Heart right ventricle (tissue), 16 donors: ENCODE measurements around the gene FBXW12. TPM values are rescaled to one million over a fixed set of nuclear protein-coding genes. Genes with fewer than 3 reads are reported as not detected.

Experiments used
- ATAC-seq, 8 donors: fragments of 200-7000 bp; cut with Tn5 transposase; one replicate each; pipeline ENCODE4 v1.9.1; 2020; ENCODE audit warnings: mild to moderate bottlenecking in 8 of 8, moderate library complexity in 8 of 8, moderate number of reproducible peaks in 1 of 8
- DNase-seq, 2 donors: peaks; one replicate each; pipeline ENCODE4 v3.0.0-alpha.2; 2020
- H3K27ac ChIP-seq, 10 donors: fragments of 200-600 bp; sonication (generic) in 2 of 10; one replicate each; pipeline versions ENCODE4 v1.5.0 to v1.8.0; 2020 to 2022; ENCODE audit warnings: mild to moderate bottlenecking in 3 of 10
- H3K27me3 ChIP-seq, 7 donors: fragments of 200-600 bp; one replicate each; pipeline ENCODE4 v1.8.0; 2021 to 2022; ENCODE audit warnings: mild to moderate bottlenecking in 2 of 7
- H3K36me3 ChIP-seq, 9 donors: fragments of 200-600 bp; sonication (generic) in 1 of 9; one replicate each; pipeline versions ENCODE4 v1.5.0 to v1.8.0; 2020 to 2022; ENCODE audit warnings: mild to moderate bottlenecking in 2 of 9
- H3K4me1 ChIP-seq, 9 donors: fragments of 200-600 bp; sonication (generic) in 1 of 9; one replicate each; pipeline versions ENCODE4 v1.5.0 to v1.8.0; 2020 to 2022; ENCODE audit warnings: mild to moderate bottlenecking in 4 of 9
- H3K4me3 ChIP-seq, 10 donors: fragments of 200-600 bp; sonication (generic) in 2 of 10; one replicate each; pipeline versions ENCODE4 v1.5.0 to v1.8.0; 2020 to 2022; ENCODE audit warnings: mild to moderate bottlenecking in 7 of 10, moderate library complexity in 2 of 10
- H3K9me3 ChIP-seq, 11 donors: fragments of 200-600 bp in 10 of 11; sonication (generic) in 2 of 11; one replicate each; pipeline versions ENCODE4 v1.5.0 to v1.8.0; 2013 to 2022; ENCODE audit warnings: mild to moderate bottlenecking in 2 of 11, control low read depth in 1 of 11, moderate library complexity in 1 of 11
- WGBS, 2 donors: extraction: QIAGEN DNeasy Blood & Tissue Kit; methylation state at CpG; one replicate each; pipeline ENCODE4 v1.1.7; 2013; ENCODE audit warnings: inconsistent platforms in 1 of 2; 5-methylcytosine and 5-hydroxymethylcytosine counted together
- intact Hi-C, 10 donors: fragments of 100-400 bp; cut with DNase I; formaldehyde crosslinking; loops; one replicate each; pipeline versions ENCODE4 v1.11.1 to v1.14.2; 2022
- polyA plus RNA-seq, 2 donors: library from polyadenylated mRNA; stranded (reverse); fragments of 200-250 nt; gene quantifications; one replicate each; pipeline ENCODE4 v1.2.3, GENCODE V29; 2013
- total RNA-seq, 10 donors: library from RNA; stranded (reverse); fragmentation: NEBNext Ultra II Directional in 3 of 10; extraction: Animal tissue kit (Norgen Biotek cat#: 25700) in 3 of 10; gene quantifications; one replicate each; pipeline versions ENCODE4 v1.2.1 to v1.2.4, GENCODE V29; 2021 to 2023
- TF ChIP-seq, protein P1 (sequence below), 9 donors: fragments of 200-600 bp; sonication (generic) in 2 of 9; IDR thresholded peaks; one replicate each; pipeline versions ENCODE4 v1.5.0 to v1.8.0; 2021 to 2022; ENCODE audit warnings: antibody characterized with exemption in 9 of 9, mild to moderate bottlenecking in 5 of 9, moderate library complexity in 1 of 9
- donor health status: Arrhythmogenic right ventricular cardiomyopathy.
- donor health status: ischemic (EF 13 %, LVEDD 7.1; RV severe dilation, severe dysfunction).
- donor health status: healthy with polysubstance abuse.
- donor health status: DM: no; HTN: yes; CAD: no.
- donor health status: DM: no; HTN: no; CAD: no.
- donor health status: ischemic (EF 25% LVEDD 6.9; RV normal size, moderate dysfunction).
- donor health status: ischemic (EF 25% LVEDD 5.7; RV mildly dilated, moderate dysfunction).
- donor health status: healthy.
- donor health status: DM: yes; HTN: yes; CAD: no.
- donor health status: Ischemic cardiomyopathy.
- donor health status: ischemic (EF 35%, LVEDD 5.7; RV mildly dilated, moderate dysfunction).
- donor health status: nonischemic (EF 11% LVEDD 7.7; RV severe dilation, severe dysfunction).
- donor health status: DM: yes; HTN: yes; CAD: no.
- donor health status: PGD.
- donor health status: ischemic (EF 29% LVEDD 5.4; RV normal size, mild dysfunction).
- donor health status: nonischemic (EF 23%, LVEDD 6.1; RV moderate dilation, normal function).

FBXW12 gene
- total and polyA plus RNA-seq, 12 donors = 0.28 to 0.29 TPM; not detected in 10

DNA sequence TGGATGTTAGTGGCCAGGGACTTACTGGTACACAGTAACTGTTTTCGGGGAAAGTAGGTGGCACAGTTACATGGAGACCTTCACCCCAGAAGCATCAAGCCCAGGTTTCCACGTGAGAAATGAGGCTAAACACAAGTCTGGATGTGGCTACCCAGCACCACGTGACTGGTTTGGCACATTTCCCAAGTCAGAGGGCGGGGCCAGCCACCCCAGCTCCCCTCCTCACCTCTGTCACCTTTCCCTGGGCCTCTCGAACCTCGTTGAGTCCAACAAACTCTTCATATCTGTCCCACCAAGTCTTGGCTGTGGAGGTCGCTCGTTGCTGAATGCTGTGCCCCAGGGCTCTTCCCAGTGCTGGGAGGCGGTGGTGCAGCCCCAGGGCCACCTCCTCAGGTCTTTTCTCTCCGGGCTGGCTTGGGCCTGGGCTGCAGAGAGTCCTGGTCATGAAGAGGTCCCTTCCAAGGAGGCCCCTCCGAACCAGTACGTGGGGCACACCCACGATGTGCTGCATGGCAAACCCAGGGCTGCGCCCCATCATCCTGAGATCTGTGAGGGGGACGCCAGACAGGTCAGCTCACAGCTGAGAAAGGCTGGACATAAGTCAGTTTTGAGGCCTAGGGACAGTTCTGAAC lies 62.7 kb downstream of the FBXW12 start:
- Histone ChIP-seq H3K9me3 (no peaks in the 10 kb centered on the region), H3K36me3 (peaks cover 0 to 32% (median 10%) of the 10 kb centered on the region in 9 donors), H3K4me3 (no peak overlapping the region), H3K27ac (peak overlapping the region in 1 of 10 donors; percentile 6), H3K4me1 (peaks cover 5 to 32% (median 17%) of the 10 kb centered on the region in 9 donors), H3K27me3 (no peaks in the 10 kb centered on the region)
- DNase-seq (no peak), ATAC-seq (no peak)
- intact Hi-C loops = loop anchor here in 8 of 10 donors (2.0 to 10.0 kb wide), 7 partner anchors 32 to 240 kb away; no protein-coding TSS in a partner anchor
- TF ChIP-seq, protein P1, sequence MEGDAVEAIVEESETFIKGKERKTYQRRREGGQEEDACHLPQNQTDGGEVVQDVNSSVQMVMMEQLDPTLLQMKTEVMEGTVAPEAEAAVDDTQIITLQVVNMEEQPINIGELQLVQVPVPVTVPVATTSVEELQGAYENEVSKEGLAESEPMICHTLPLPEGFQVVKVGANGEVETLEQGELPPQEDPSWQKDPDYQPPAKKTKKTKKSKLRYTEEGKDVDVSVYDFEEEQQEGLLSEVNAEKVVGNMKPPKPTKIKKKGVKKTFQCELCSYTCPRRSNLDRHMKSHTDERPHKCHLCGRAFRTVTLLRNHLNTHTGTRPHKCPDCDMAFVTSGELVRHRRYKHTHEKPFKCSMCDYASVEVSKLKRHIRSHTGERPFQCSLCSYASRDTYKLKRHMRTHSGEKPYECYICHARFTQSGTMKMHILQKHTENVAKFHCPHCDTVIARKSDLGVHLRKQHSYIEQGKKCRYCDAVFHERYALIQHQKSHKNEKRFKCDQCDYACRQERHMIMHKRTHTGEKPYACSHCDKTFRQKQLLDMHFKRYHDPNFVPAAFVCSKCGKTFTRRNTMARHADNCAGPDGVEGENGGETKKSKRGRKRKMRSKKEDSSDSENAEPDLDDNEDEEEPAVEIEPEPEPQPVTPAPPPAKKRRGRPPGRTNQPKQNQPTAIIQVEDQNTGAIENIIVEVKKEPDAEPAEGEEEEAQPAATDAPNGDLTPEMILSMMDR (IDR thresholded peaks at IDR 0.05) = no peak
- 68 to 70% methylated on average over 15 of the region's 15 CpGs for WGBS, 2 donors

DNA sequence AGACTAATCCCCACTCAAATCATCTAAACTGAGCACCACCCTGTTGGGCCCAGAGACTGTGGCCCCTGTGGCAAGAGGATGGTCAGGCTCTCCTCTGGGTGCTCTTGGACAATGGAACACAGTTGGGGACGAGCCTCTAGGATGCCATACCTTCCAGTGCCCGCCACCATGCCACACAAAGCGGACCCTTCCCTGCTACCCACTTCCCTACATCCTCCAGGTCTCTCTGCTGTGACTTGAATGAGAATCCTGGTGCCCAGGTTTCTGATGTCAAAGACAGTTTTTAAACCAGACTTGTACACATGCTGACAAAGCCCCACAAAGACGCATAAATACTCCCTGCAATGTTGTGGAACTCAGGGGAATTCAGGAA lies 63.2 kb downstream of the FBXW12 start:
- Histone ChIP-seq H3K27ac (no peak overlapping the region), H3K4me1 (peaks cover under 1 to 26% (median 13%) of the 10 kb centered on the region in 9 donors), H3K27me3 (no peaks in the 10 kb centered on the region), H3K36me3 (peaks cover 0 to 32% (median 10%) of the 10 kb centered on the region in 9 donors), H3K9me3 (no peaks in the 10 kb centered on the region), H3K4me3 (no peak overlapping the region)
- no peak for ATAC-seq
- intact Hi-C loops = loop anchor here in 7 of 10 donors (2.0 to 10.0 kb wide), 7 partner anchors 32 to 240 kb away; no protein-coding TSS in a partner anchor
- no peak for DNase-seq
- WGBS, 2 donors = 88 to 92% methylated on average over 4 of the region's 4 CpGs
- TF ChIP-seq, protein P1 (IDR thresholded peaks at IDR 0.05) = no peak

DNA sequence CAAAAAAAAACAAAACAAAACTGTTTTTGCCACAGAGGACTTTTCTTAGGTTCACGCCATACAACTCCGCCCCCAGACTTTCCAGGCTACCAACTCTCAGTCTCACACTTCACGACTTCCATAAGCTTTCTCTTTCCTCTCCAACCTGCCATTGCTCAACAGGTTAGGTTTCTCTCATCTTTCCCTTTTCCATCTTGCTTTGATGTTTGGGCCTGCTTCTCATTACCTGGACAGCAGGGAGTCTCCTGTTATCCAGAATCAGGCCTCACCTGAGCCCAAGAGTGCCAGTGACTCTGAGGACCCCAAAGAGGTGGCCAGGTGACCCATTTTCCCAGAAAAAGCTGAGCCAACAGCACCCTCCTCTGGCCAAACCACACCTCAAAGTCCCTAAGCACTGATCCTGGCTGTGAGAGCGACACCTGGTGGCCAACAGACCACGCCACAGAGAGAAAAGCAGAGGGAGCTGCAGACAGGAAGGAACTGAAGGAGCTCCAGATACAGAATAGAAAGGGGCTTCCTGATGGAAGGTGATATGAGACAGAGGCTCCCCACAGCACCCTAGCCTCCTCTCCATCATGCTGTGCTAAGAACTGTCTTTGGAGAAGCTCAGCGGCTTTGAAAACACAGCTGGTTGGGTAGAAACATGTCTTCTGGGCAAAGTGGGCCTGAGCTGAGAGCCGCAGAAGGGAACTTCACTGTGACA lies 63.9 kb downstream of the FBXW12 start:
- peaks cover 0 to 32% (median 10%) of the 10 kb centered on the region in 9 donors for H3K36me3 ChIP-seq
- intact Hi-C loops = loop anchor here (1.0 to 10.0 kb wide), 12 partner anchors 33 to 241 kb away; no protein-coding TSS in a partner anchor
- peak; percentile 81 to 88 for DNase-seq
- no peak overlapping the region for H3K4me3 ChIP-seq
- no peaks in the 10 kb centered on the region for H3K9me3 ChIP-seq
- H3K27ac ChIP-seq = peak overlapping the region in 1 of 10 donors; percentile 7
- H3K4me1 ChIP-seq = peaks cover 0 to 26% (median 15%) of the 10 kb centered on the region in 9 donors
- ATAC-seq = peak in 7 of 8 donors; percentile 42 to 65 (median 58)
- no peaks in the 10 kb centered on the region for H3K27me3 ChIP-seq
- TF ChIP-seq, protein P1 (IDR thresholded peaks at IDR 0.05) = peak; percentile 98 to 100 (median 99)
- 45 to 51% methylated on average over 7 of the region's 7 CpGs for WGBS, 2 donors

DNA sequence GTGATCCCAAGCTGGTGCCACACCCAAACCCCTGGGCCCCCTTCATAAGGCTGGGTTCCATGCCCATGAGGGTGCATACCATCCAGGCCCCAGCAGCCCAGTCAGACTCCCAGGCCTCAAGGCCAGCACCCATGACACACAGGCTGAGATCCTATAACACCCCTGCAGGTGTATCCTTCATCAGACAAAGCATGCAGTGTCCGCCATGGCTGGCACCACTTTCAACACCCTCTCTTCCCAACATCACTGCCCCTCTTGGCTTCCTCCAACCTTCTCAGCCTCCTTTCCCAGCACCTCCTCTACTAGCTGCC lies 64.4 kb downstream of the FBXW12 start:
- no peak for ATAC-seq
- intact Hi-C loops = loop anchor here in 9 of 10 donors (1.0 to 10.0 kb wide), 11 partner anchors 34 to 242 kb away; no protein-coding TSS in a partner anchor
- 72 to 94% methylated on average over 1 of the region's 1 CpG for WGBS, 2 donors
- no peak for DNase-seq
- Histone ChIP-seq H3K36me3 (peaks cover 0 to 33% (median 10%) of the 10 kb centered on the region in 9 donors), H3K27ac (peak overlapping the region in 1 of 10 donors; percentile 7), H3K27me3 (no peaks in the 10 kb centered on the region), H3K4me3 (no peak overlapping the region), H3K4me1 (peaks cover 0 to 31% (median 20%) of the 10 kb centered on the region in 9 donors), H3K9me3 (no peaks in the 10 kb centered on the region)
- TF ChIP-seq, protein P1 (IDR thresholded peaks at IDR 0.05) = no peak
